SK-N-SH (cell line): Measurements from ENCODE around the gene CPM. TPM values are rescaled to one million over a fixed set of nuclear protein-coding genes. Genes with fewer than 3 reads are reported as not detected.

Experiments used
- CTCF ChIA-PET: fragments of 300-600, 350-600 bp; formaldehyde crosslinking; extraction: SDS; loops from one replicate; lab custom pipeline; 2021; lab: Yijun Ruan, JAX
- POLR2A ChIA-PET: fragments of 350-600 bp; sonication (Branson Sonifier 250); formaldehyde crosslinking; extraction: SDS; loops from one replicate; lab custom pipeline; 2020; ENCODE audit warnings: antibody characterized with exemption, inconsistent platforms; lab: Yijun Ruan, JAX
- DNase-seq: peaks from one replicate; pipeline ENCODE4 v3.0.0; 2012
- H2AFZ ChIP-seq: fragments of 200-600 bp; sonication (generic); 2 replicates; pipeline ENCODE4 v1.8.1; 2016; ENCODE audit warnings: antibody characterized with exemption, mild to moderate bottlenecking, low read depth
- H3F3A ChIP-seq: fragments of 200-600 bp; sonication (generic); replicated peaks from 2 replicates; pipeline ENCODE3; 2016; ENCODE audit warnings: antibody characterized with exemption, mild to moderate bottlenecking; ENCODE audit not compliant: insufficient read depth
- H3K27ac ChIP-seq, 2 experiments: fragments of 200-500 bp in 1 of 2; fragments of 200-600 bp in 1 of 2; sonication (Bioruptor generic) in 1 of 2; sonication (generic), shearing (Covaris generic) in 1 of 2; 2 replicates each; pipeline versions ENCODE4 v1.5.1 to v1.6.1; 2014 to 2016; ENCODE audit warnings: low read depth in 2 of 2, inconsistent platforms in 1 of 2, low read length in 1 of 2, mild to moderate bottlenecking in 1 of 2, mixed read lengths in 1 of 2
- H3K27me3 ChIP-seq: fragments of 200-600 bp; sonication (generic), shearing (Covaris generic); 2 replicates; pipeline ENCODE4 v1.6.1; 2016; ENCODE audit warnings: mixed run types; ENCODE audit not compliant: insufficient read depth
- H3K36me3 ChIP-seq, 2 experiments: fragments of 200-500 bp in 1 of 2; fragments of 200-600 bp in 1 of 2; sonication (Bioruptor generic) in 1 of 2; sonication (generic) in 1 of 2; replicated peaks in 1 of 2; 2 replicates each; pipeline versions ENCODE3 to v1.5.1; 2014 to 2016; ENCODE audit warnings: low read length in 1 of 2, mild to moderate bottlenecking in 1 of 2; ENCODE audit not compliant: insufficient read depth in 2 of 2, control insufficient read depth in 1 of 2
- H3K4me1 ChIP-seq, 2 experiments: fragments of 200-500 bp in 1 of 2; fragments of 200-600 bp in 1 of 2; sonication (Bioruptor generic) in 1 of 2; sonication (generic), shearing (Covaris generic) in 1 of 2; 2 replicates each; pipeline versions ENCODE4 v1.5.1 to v1.6.1; 2014 to 2016; ENCODE audit warnings: low read depth in 1 of 2, low read length in 1 of 2, mixed run types in 1 of 2; ENCODE audit not compliant: insufficient read depth in 2 of 2, control insufficient read depth in 1 of 2
- H3K4me2 ChIP-seq: fragments of 200-600 bp; sonication (generic), shearing (Covaris generic); 2 replicates; pipeline ENCODE4 v1.6.1; 2017; ENCODE audit warnings: mixed run types
- H3K4me3 ChIP-seq, 2 experiments: fragments of 200-500 bp in 1 of 2; fragments of 200-600 bp in 1 of 2; sonication (Bioruptor generic) in 1 of 2; sonication (generic), shearing (Covaris generic) in 1 of 2; 2 replicates each; pipeline versions ENCODE4 v1.5.1 to v1.8.1; 2014 to 2016; ENCODE audit warnings: low read depth in 2 of 2, inconsistent platforms in 1 of 2, low read length in 1 of 2, mild to moderate bottlenecking in 1 of 2, mixed read lengths in 1 of 2, moderate library complexity in 1 of 2
- H3K79me2 ChIP-seq: fragments of 200-600 bp; sonication (generic); 2 replicates; pipeline ENCODE4 v1.8.1; 2017; ENCODE audit warnings: mild to moderate bottlenecking; ENCODE audit not compliant: insufficient read depth
- H3K9ac ChIP-seq: fragments of 200-600 bp; sonication (generic); 2 replicates; pipeline ENCODE4 v1.6.1; 2017; ENCODE audit warnings: mixed run types
- H3K9me2 ChIP-seq: fragments of 200-600 bp; sonication (generic); 2 replicates; pipeline ENCODE4 v1.6.1; 2017; ENCODE audit warnings: mixed run types
- H3K9me3 ChIP-seq: fragments of 200-600 bp; sonication (generic); 2 replicates; pipeline ENCODE4 v1.6.1; 2017; ENCODE audit warnings: mixed run types, mild to moderate bottlenecking, moderate library complexity
- H4K20me1 ChIP-seq: fragments of 200-600 bp; sonication (generic); 2 replicates; pipeline ENCODE4 v1.6.1; 2017; ENCODE audit warnings: mild to moderate bottlenecking, mixed run types; ENCODE audit not compliant: insufficient read depth
- EP300 ChIP-seq, 2 experiments: IDR thresholded peaks; 2 replicates each; pipeline versions ENCODE4 v1.4.0 to v1.6.1; 2012; ENCODE audit warnings: borderline replicate concordance in 1 of 2, low read depth in 1 of 2, low read length in 1 of 2
- FOSL2 ChIP-seq: IDR thresholded peaks from 2 replicates; pipeline ENCODE4 v1.4.0; 2012; ENCODE audit warnings: low read depth, mild to moderate bottlenecking, moderate library complexity, borderline replicate concordance
- FOXM1 ChIP-seq: IDR thresholded peaks from 2 replicates; pipeline ENCODE4 v1.4.0; 2012; ENCODE audit warnings: low read depth, mild to moderate bottlenecking
- GABPA ChIP-seq: IDR thresholded peaks from 2 replicates; pipeline ENCODE4 v1.4.0; 2012; ENCODE audit warnings: low read depth, mild to moderate bottlenecking
- MEF2A ChIP-seq: IDR thresholded peaks from 2 replicates; pipeline ENCODE4 v1.4.0; 2012; ENCODE audit warnings: low read depth, borderline replicate concordance
- POLR2AphosphoS5 ChIP-seq: IDR thresholded peaks from 2 replicates; pipeline ENCODE4 v1.6.1; 2012; ENCODE audit warnings: low read depth, low read length
- RCOR1 ChIP-seq: fragments of 150-350 bp; IDR thresholded peaks from 2 replicates; pipeline ENCODE4 v1.6.1; 2017; ENCODE audit warnings: antibody characterized with exemption, low read length
- RFX5 ChIP-seq: IDR thresholded peaks from 2 replicates; pipeline ENCODE4 v1.6.1; 2012; ENCODE audit warnings: mild to moderate bottlenecking, improper control_type of control experiment, low read length
- SMC3 ChIP-seq: IDR thresholded peaks from 2 replicates; pipeline ENCODE4 v1.6.1; 2012; ENCODE audit warnings: low read depth, low read length, improper control_type of control experiment
- TAF1 ChIP-seq: IDR thresholded peaks from 2 replicates; pipeline ENCODE4 v1.6.1; 2012; ENCODE audit warnings: low read depth, mild to moderate bottlenecking, low read length, moderate library complexity, borderline replicate concordance
- TEAD4 ChIP-seq: IDR thresholded peaks from 2 replicates; pipeline ENCODE4 v1.4.0; 2012; ENCODE audit warnings: mild to moderate bottlenecking, borderline replicate concordance; ENCODE audit not compliant: insufficient read depth
- YY1 ChIP-seq: IDR thresholded peaks from 2 replicates; pipeline ENCODE4 v1.4.0; 2012; ENCODE audit warnings: low read depth, mild to moderate bottlenecking
- WGBS: methylation state at CpG from one replicate; pipeline ENCODE4 v1.1.6; 2017; ENCODE audit warnings: low lambda C conversion rate; 5-methylcytosine and 5-hydroxymethylcytosine counted together
- polyA plus RNA-seq, 3 experiments: library from polyadenylated mRNA; depleted of rRNA; stranded (reverse); fragments of >200 nt; gene quantifications; 2 replicates each; pipeline ENCODE4 v1.2.3, GENCODE V29; 2012
- TF ChIP-seq, protein P1 (sequence below): IDR thresholded peaks from 2 replicates; pipeline ENCODE4 v1.6.1; 2012; ENCODE audit warnings: mild to moderate bottlenecking, low read depth, low read length, moderate library complexity
- TF ChIP-seq, protein P2 (sequence below): IDR thresholded peaks from 2 replicates; pipeline ENCODE4; 2012
- TF ChIP-seq, protein P3 (sequence below): fragments of 200-600 bp; sonication (generic); IDR thresholded peaks from 2 replicates; pipeline ENCODE4 v1.6.1; 2017; ENCODE audit warnings: antibody characterized with exemption, mild to moderate bottlenecking, moderate library complexity
- TF ChIP-seq, protein P4 (sequence below): IDR thresholded peaks from 2 replicates; pipeline ENCODE4 v1.4.0; 2012; ENCODE audit warnings: low read depth

The CPM gene
- polyA plus RNA-seq, 1 of the 3 experiments (the other 2 are of a cell fraction) = 10.8 TPM

DNA sequence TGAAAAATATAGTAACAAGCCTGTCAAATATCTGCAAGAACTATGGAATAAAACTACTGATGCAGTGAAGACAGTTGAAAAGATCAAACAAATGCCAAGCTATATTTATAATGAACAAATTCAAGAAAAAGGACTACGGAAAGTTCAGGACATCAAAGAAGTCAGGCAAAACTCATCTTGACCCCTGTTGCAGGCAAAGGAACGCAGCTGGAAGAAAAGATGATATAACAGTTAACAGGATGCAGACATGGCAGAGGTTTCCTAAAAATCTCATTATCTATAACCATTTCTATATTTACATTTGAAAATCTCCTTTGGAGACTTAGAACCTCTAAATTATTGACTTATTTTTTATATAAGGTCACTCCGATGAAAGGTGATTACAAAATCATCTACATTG is 90.8 kb downstream of the CPM start:
- CTCF ChIA-PET = interaction anchor here (1.3 to 4.8 kb wide), 2 partner anchors 12 to 21 kb away, joined by 3 to 30 read pairs; no protein-coding TSS in a partner anchor
- Histone ChIP-seq H3K79me2 (peaks cover 33% of the 10 kb centered on the region), H2AFZ (no peak overlapping the region), H3K9ac (no peak overlapping the region), H3F3A (peaks cover 75% of the 10 kb centered on the region), H3K36me3 (peaks cover 66 to 77% of the 10 kb centered on the region in 2 experiments), H4K20me1 (peaks cover 81% of the 10 kb centered on the region), H3K4me3 (no peak overlapping the region), H3K27ac (no peak overlapping the region), H3K4me2 (no peak overlapping the region), H3K9me3 (no peaks in the 10 kb centered on the region), H3K4me1 (no peaks in the 10 kb centered on the region), H3K9me2 (no peaks in the 10 kb centered on the region), H3K27me3 (no peaks in the 10 kb centered on the region)
- 92% methylated on average over 3 of the region's 3 CpGs for WGBS
- TF ChIP-seq MEF2A (no peak), GABPA (no peak), RCOR1 (no peak), TAF1 (no peak), YY1 (no peak), FOXM1 (no peak), EP300 (IDR thresholded peaks at IDR 0.05; ENCODE audit: borderline replicate concordance in 1 of 2, low read depth in 1 of 2, low read length in 1 of 2) (no peak), SMC3 (no peak), TEAD4 (no peak), RFX5 (no peak), FOSL2 (no peak), POLR2AphosphoS5 (no peak)
- TF ChIP-seq, protein P1, sequence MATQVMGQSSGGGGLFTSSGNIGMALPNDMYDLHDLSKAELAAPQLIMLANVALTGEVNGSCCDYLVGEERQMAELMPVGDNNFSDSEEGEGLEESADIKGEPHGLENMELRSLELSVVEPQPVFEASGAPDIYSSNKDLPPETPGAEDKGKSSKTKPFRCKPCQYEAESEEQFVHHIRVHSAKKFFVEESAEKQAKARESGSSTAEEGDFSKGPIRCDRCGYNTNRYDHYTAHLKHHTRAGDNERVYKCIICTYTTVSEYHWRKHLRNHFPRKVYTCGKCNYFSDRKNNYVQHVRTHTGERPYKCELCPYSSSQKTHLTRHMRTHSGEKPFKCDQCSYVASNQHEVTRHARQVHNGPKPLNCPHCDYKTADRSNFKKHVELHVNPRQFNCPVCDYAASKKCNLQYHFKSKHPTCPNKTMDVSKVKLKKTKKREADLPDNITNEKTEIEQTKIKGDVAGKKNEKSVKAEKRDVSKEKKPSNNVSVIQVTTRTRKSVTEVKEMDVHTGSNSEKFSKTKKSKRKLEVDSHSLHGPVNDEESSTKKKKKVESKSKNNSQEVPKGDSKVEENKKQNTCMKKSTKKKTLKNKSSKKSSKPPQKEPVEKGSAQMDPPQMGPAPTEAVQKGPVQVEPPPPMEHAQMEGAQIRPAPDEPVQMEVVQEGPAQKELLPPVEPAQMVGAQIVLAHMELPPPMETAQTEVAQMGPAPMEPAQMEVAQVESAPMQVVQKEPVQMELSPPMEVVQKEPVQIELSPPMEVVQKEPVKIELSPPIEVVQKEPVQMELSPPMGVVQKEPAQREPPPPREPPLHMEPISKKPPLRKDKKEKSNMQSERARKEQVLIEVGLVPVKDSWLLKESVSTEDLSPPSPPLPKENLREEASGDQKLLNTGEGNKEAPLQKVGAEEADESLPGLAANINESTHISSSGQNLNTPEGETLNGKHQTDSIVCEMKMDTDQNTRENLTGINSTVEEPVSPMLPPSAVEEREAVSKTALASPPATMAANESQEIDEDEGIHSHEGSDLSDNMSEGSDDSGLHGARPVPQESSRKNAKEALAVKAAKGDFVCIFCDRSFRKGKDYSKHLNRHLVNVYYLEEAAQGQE = no peak
- TF ChIP-seq, protein P2, sequence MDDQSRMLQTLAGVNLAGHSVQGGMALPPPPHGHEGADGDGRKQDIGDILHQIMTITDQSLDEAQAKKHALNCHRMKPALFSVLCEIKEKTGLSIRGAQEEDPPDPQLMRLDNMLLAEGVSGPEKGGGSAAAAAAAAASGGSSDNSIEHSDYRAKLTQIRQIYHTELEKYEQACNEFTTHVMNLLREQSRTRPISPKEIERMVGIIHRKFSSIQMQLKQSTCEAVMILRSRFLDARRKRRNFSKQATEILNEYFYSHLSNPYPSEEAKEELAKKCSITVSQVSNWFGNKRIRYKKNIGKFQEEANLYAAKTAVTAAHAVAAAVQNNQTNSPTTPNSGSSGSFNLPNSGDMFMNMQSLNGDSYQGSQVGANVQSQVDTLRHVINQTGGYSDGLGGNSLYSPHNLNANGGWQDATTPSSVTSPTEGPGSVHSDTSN = no peak
- TF ChIP-seq, protein P3, sequence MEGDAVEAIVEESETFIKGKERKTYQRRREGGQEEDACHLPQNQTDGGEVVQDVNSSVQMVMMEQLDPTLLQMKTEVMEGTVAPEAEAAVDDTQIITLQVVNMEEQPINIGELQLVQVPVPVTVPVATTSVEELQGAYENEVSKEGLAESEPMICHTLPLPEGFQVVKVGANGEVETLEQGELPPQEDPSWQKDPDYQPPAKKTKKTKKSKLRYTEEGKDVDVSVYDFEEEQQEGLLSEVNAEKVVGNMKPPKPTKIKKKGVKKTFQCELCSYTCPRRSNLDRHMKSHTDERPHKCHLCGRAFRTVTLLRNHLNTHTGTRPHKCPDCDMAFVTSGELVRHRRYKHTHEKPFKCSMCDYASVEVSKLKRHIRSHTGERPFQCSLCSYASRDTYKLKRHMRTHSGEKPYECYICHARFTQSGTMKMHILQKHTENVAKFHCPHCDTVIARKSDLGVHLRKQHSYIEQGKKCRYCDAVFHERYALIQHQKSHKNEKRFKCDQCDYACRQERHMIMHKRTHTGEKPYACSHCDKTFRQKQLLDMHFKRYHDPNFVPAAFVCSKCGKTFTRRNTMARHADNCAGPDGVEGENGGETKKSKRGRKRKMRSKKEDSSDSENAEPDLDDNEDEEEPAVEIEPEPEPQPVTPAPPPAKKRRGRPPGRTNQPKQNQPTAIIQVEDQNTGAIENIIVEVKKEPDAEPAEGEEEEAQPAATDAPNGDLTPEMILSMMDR = no peak
- TF ChIP-seq, protein P4, sequence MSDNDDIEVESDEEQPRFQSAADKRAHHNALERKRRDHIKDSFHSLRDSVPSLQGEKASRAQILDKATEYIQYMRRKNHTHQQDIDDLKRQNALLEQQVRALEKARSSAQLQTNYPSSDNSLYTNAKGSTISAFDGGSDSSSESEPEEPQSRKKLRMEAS = no peak
- no peak for DNase-seq
- POLR2A ChIA-PET = no interaction called here
